ENCODE results near the gene IQGAP3.
"Not testable (repeated sequence)": the region's sequence is repeated elsewhere in the genome, so short reads cannot be mapped to it uniquely, and the experiment has no call there.

Gene IQGAP3

GRCh38 chr1:156593661-156593989 lies 21.3 kb upstream of the IQGAP3 start:
- no peak for DNase-seq

GRCh38 chr1:156592910-156593660 lies 20.7 kb upstream of the IQGAP3 start:
- DNase-seq = no peak

- DNase-seq = no peak
Measured at GRCh38 chr1:156592158-156592909, 20.0 kb upstream of the IQGAP3 start.

GRCh38 chr1:156591432-156592157 lies 19.2 kb upstream of the IQGAP3 start, which contains the start of gene NAXE:
NAXE (plus strand) TSS chr1:156591776; CDS start chr1:156591805, 29 bp downstream.
- no peak for DNase-seq

- DNase-seq = no peak
Measured at GRCh38 chr1:156591181-156591431, 18.7 kb upstream of the IQGAP3 start.

- no peak for DNase-seq
Measured at GRCh38 chr1:156590326-156591180, 18.2 kb upstream of the IQGAP3 start.

GRCh38 chr1:156589546-156589945 lies 17.2 kb upstream of the IQGAP3 start:
- no peak for DNase-seq

- DNase-seq = not testable (repeated sequence)
Measured at GRCh38 chr1:156587927-156588326, 15.6 kb upstream of the IQGAP3 start.

GRCh38 chr1:156586892-156587477 lies 14.6 kb upstream of the IQGAP3 start:
- DNase-seq = no peak

GRCh38 chr1:156586323-156586722 lies 14.0 kb upstream of the IQGAP3 start:
- no peak for DNase-seq

- no peak for DNase-seq
Measured at GRCh38 chr1:156584813-156585212, 12.4 kb upstream of the IQGAP3 start.

GRCh38 chr1:156583821-156584622 lies 11.7 kb upstream of the IQGAP3 start:
- peak; percentile 66 for DNase-seq

GRCh38 chr1:156582388-156583017 lies 10.1 kb upstream of the IQGAP3 start:
- DNase-seq = no peak

- DNase-seq = no peak
Measured at GRCh38 chr1:156581661-156582387, 9.5 kb upstream of the IQGAP3 start.

- DNase-seq = no peak
Measured at GRCh38 chr1:156579472-156579871, 7.1 kb upstream of the IQGAP3 start, which contains the start of gene TTC24. TTC24 (plus strand) TSS chr1:156579723; CDS start chr1:156581365, 1,642 bp downstream.

- no peak for DNase-seq
Measured at GRCh38 chr1:156578055-156578454, 5.7 kb upstream of the IQGAP3 start.

GRCh38 chr1:156577550-156577949 lies 5.2 kb upstream of the IQGAP3 start:
- no peak for DNase-seq

- no peak for DNase-seq
Measured at GRCh38 chr1:156574039-156574633, 1.8 kb upstream of the IQGAP3 start.

GRCh38 chr1:156572663-156573018 lies 276 bp upstream of the IQGAP3 start:
- no peak for DNase-seq

- DNase-seq = no peak
Measured at GRCh38 chr1:156571261-156571852, 1.0 kb downstream of the IQGAP3 start.

Data from KG1 (cell line).